Bronchial epithelial cell (primary cell): ENCODE measurements around the gene NTN3. TPM values are rescaled to one million over a fixed set of nuclear protein-coding genes. Genes with fewer than 3 reads are reported as not detected.

Experiments
- DNase-seq: peaks from one replicate; pipeline ENCODE4 v3.0.0-alpha.2; 2010; ENCODE audit warnings: low read depth
- FAIRE-seq: peaks from 2 replicates; lab custom pipeline; 2011; peaks lifted over from hg19 to GRCh38; lab: Jason Lieb, UNC
- H3K27me3 ChIP-seq: 2 replicates; pipeline ENCODE4 v1.5.1; 2011; ENCODE audit warnings: low read length; ENCODE audit not compliant: control insufficient read depth, insufficient read depth
- H3K36me3 ChIP-seq: 2 replicates; pipeline ENCODE4 v1.5.1; 2011; ENCODE audit warnings: low read length; ENCODE audit not compliant: control insufficient read depth, insufficient read depth
- H3K4me3 ChIP-seq: 2 replicates; pipeline ENCODE4 v1.5.1; 2011; ENCODE audit warnings: mild to moderate bottlenecking, low read depth, low read length, control low read depth
- total RNA-seq: library from RNA; depleted of rRNA; stranded (reverse); fragments of >200 nt; gene quantifications from 2 replicates; pipeline ENCODE4 v1.2.1, GENCODE V29; 2014
- TF ChIP-seq, protein P1 (sequence below): IDR thresholded peaks from 2 replicates; pipeline ENCODE4 v1.5.1; 2011; ENCODE audit warnings: mild to moderate bottlenecking, moderate library complexity, low read length, control low read depth, inconsistent platforms; ENCODE audit not compliant: insufficient read depth, severe bottlenecking

The NTN3 gene
- total RNA-seq, 1 donor from 2014 or later, result not detected

DNA sequence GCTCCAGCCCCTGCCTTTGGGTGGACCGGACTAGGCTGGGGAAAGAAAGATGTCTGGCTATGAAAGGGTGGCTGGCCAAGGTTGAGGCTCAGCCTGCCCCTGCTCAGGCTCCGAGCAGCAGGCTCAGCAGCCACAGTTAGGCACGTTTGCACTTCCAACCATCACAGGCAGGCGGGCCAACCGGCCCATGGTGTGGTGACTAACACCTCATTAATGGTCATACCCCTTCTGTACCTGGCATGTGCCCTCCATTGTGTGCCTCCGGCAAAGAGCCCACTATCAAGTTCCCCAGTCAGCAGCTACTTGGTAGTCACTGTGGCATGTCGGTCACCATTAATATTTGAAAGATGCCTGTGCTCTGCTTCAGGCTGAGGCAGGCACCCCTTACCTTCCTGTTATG, 10.6 kb downstream of the NTN3 start:
- H3K36me3 ChIP-seq, result no peaks in the 10 kb centered on the region
- FAIRE-seq, result no peak
- no peak for DNase-seq
- H3K4me3 ChIP-seq, result no peak overlapping the region
- TF ChIP-seq, protein P1, sequence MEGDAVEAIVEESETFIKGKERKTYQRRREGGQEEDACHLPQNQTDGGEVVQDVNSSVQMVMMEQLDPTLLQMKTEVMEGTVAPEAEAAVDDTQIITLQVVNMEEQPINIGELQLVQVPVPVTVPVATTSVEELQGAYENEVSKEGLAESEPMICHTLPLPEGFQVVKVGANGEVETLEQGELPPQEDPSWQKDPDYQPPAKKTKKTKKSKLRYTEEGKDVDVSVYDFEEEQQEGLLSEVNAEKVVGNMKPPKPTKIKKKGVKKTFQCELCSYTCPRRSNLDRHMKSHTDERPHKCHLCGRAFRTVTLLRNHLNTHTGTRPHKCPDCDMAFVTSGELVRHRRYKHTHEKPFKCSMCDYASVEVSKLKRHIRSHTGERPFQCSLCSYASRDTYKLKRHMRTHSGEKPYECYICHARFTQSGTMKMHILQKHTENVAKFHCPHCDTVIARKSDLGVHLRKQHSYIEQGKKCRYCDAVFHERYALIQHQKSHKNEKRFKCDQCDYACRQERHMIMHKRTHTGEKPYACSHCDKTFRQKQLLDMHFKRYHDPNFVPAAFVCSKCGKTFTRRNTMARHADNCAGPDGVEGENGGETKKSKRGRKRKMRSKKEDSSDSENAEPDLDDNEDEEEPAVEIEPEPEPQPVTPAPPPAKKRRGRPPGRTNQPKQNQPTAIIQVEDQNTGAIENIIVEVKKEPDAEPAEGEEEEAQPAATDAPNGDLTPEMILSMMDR, result no peak
- no peaks in the 10 kb centered on the region for H3K27me3 ChIP-seq

DNA sequence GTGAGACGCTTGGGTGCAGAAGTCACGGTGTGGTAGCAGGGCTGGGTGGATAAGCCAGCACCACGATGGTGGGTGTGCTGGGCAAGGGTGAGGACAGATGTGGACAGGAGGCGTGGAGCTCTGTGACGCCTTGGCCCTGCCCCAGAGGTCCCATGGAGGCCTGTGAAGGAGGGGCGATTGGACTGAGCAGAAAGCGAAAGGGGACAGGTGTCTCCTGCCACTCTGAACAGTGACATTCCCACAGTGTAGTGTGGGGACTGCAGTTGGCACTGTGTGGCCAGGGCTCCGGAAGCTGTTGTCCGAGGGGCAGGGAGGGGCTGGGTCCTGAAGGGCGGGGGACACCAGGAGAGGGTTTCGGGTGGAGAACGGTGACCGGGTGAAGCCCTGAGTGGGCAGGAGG, 11.2 kb downstream of the NTN3 start:
- Histone ChIP-seq H3K36me3 (no peaks in the 10 kb centered on the region), H3K27me3 (no peaks in the 10 kb centered on the region), H3K4me3 (no peak overlapping the region)
- FAIRE-seq, result no peak
- no peak for DNase-seq
- TF ChIP-seq, protein P1, result no peak

DNA sequence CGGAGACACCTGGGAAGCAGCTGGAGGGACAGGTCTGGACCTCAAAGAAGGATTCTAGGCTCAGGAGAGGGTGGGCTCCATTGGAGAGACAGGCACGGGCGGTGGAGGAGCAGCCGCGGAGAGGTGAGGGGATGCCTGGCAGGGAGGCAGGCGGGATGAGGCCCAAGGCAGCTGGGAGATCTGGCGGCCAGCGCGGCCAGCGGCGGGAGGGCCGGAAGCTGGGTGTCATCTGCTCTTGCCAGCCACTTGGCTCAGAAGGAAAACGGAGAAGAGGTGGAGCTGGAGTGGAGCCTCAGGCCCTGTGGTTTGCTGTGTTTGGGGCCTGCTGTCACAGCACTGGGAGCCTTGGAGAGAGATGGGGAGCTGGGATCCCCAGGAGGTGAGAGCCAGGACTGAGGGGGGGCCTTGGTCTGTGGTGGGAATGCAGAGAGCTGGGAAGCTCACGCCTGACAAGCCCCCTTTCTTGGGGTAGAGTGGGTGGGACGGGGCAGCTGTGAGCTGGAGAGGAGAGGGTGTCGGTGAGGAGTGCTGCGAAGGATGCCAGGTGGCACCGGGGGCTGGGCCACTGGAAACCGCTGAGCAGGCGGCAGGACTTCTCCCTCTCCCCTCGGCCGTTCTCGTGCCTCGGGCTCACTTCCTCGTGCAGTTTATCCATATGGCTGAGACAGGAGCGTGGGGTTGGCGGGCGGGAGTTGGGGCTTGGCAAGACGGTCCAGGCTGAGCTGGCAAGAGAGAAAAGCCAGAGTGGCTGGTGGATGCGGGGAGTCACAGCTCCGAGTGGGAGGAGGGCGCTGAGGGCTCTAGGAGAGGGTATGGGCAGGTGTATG, 11.8 kb downstream of the NTN3 start:
- no peaks in the 10 kb centered on the region for H3K27me3 ChIP-seq
- DNase-seq, result no peak
- no peaks in the 10 kb centered on the region for H3K36me3 ChIP-seq
- H3K4me3 ChIP-seq, result no peak overlapping the region
- TF ChIP-seq, protein P1, result no peak
- no peak for FAIRE-seq

DNA sequence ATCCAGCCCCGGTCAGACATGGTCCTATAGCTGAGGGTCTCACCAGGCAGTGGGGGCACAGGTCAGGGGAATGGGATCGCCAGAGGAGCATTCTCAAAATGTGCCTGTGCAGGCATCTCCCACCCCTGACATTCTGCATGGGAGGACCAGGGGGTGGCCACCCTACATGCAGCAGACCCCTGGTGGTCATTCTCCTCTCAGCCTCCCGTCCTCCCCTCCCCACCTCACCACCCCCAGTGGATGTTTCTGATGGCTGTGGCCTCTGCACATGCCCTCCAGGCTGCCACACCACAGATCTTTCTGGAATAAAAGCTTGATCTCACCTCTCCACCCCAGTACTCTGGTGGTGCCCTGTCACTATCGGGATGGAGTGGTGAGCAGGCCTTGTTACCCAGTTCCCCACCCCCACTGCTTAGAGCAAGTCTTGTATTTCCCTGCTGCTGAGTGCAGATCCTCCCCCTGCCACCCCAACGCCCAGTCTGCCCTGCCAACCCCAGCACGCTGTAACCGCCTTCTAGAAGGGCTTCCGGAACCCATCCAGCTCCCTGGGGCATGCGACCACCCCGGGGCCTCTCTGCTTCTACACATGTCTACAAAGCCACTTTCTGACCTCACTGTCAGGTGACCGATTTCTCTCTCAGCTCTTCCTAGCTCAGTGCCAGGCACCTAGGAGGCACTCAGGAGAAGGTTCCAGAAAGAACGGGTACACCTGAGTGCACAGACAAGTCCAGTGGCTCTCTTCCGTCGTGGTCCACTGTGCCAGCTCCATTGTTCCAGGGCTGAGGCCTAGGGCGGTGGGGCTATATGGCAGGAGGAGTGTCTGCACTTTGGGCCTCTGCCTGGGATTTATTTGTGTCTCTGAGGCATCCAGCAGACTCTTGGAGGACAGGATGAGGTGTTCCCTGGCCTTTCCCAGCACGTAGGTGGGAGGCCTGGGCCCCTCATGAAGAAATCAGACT, 13.1 kb downstream of the NTN3 start:
- Histone ChIP-seq H3K36me3 (no peaks in the 10 kb centered on the region), H3K27me3 (no peaks in the 10 kb centered on the region), H3K4me3 (no peak overlapping the region)
- DNase-seq, result no peak
- TF ChIP-seq, protein P1, result no peak
- no peak for FAIRE-seq

DNA sequence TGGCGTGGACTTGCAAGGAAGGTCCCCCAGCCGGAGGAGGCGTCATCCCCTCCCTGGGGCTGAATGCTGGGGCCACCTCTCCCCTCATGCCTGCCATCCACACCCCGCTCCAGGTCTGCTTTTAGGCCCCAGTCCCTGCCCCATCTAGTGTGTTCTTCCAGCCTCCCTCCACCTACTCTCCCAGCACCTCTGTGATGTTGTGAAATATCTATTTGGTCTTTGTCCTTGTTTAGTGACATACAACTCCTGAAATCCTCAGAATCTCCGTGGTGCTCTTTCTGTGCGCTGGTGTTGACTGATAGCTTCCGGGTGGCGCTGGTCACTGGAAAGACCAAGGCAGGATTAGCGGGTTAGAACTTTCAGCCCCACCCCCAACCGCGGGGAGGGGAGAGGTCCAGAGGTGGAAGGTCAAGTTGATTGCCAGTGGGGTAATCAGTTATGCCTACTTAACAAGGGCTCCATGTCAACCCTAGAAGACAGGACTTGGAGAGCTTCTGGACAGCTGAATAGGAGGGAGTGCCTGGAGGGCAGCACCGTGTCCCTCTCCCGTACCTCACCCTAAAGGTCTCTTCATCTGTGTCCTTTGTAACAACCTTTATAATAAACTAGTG, 13.9 kb downstream of the NTN3 start:
- FAIRE-seq (no peak), DNase-seq (no peak)
- TF ChIP-seq, protein P1, result no peak
- Histone ChIP-seq H3K4me3 (no peak overlapping the region), H3K27me3 (no peaks in the 10 kb centered on the region), H3K36me3 (no peaks in the 10 kb centered on the region)
